Mesendoderm (in vitro differentiated cells): ENCODE results near the gene CUX1.

Source experiments
- DNase-seq: peaks from one replicate; pipeline ENCODE4 v3.0.0; 2013
- H2AK5ac ChIP-seq: 2 replicates; pipeline ENCODE4 v1.6.1; 2013; ENCODE audit warnings: low read length, inconsistent platforms
- H2BK120ac ChIP-seq: 2 replicates; pipeline ENCODE4 v1.6.1; 2013; ENCODE audit warnings: low read depth, mild to moderate bottlenecking, low read length, moderate library complexity, mixed read lengths
- H2BK15ac ChIP-seq: replicated peaks from 2 replicates; pipeline ENCODE4 v1.6.1; 2013; ENCODE audit warnings: low read depth, mild to moderate bottlenecking, moderate library complexity
- H2BK5ac ChIP-seq: 2 replicates; pipeline ENCODE4 v1.6.1; 2013; ENCODE audit warnings: low read length, inconsistent platforms
- H3K18ac ChIP-seq: 2 replicates; pipeline ENCODE4 v1.6.1; 2013; ENCODE audit warnings: mild to moderate bottlenecking, low read length, mixed read lengths
- H3K23ac ChIP-seq: one replicate; pipeline ENCODE4 v1.6.1; 2013; ENCODE audit warnings: low read length
- H3K27ac ChIP-seq: 2 replicates; pipeline ENCODE4 v1.5.1; 2013; ENCODE audit warnings: low read depth, mild to moderate bottlenecking, inconsistent platforms, low read length, moderate library complexity
- H3K27me3 ChIP-seq: 2 replicates; pipeline ENCODE4 v1.6.1; 2013; ENCODE audit warnings: low read length, control low read depth, mild to moderate bottlenecking, inconsistent platforms; ENCODE audit not compliant: insufficient read depth, poor library complexity
- H3K36me3 ChIP-seq: 2 replicates; pipeline ENCODE4 v1.6.1; 2013; ENCODE audit warnings: low read length, inconsistent platforms; ENCODE audit not compliant: control insufficient read depth, insufficient read depth
- H3K4ac ChIP-seq: one replicate; pipeline ENCODE4 v1.6.1; 2013; ENCODE audit warnings: low read depth, mild to moderate bottlenecking, low read length, moderate library complexity
- H3K4me1 ChIP-seq: 2 replicates; pipeline ENCODE4 v1.6.1; 2013; ENCODE audit warnings: low read depth, low read length, inconsistent platforms; ENCODE audit not compliant: control insufficient read depth
- H3K4me2 ChIP-seq: 2 replicates; pipeline ENCODE4 v1.6.1; 2013; ENCODE audit warnings: low read length
- H3K4me3 ChIP-seq: 2 replicates; pipeline ENCODE4 v1.5.1; 2013; ENCODE audit warnings: mild to moderate bottlenecking, low read length
- H3K56ac ChIP-seq: one replicate; pipeline ENCODE4 v1.6.1; 2013; ENCODE audit warnings: low read length
- H3K79me1 ChIP-seq: 2 replicates; pipeline ENCODE4 v1.6.1; 2013; ENCODE audit warnings: low read length, inconsistent platforms
- H3K79me2 ChIP-seq: 2 replicates; pipeline ENCODE4 v1.6.1; 2013; ENCODE audit warnings: mild to moderate bottlenecking, low read length; ENCODE audit not compliant: control insufficient read depth, insufficient read depth
- H3K9ac ChIP-seq: 2 replicates; pipeline ENCODE4 v1.6.1; 2013; ENCODE audit warnings: low read length, inconsistent platforms
- H4K5ac ChIP-seq: one replicate; pipeline ENCODE4 v1.6.1; 2013; ENCODE audit warnings: low read length
- H4K8ac ChIP-seq: one replicate; pipeline ENCODE4 v1.6.1; 2013; ENCODE audit warnings: low read depth, mild to moderate bottlenecking, control low read depth, low read length, moderate library complexity
- whole genome bisulfite sequencing: extraction: QIAGEN DNeasy Blood & Tissue Kit; methylation state at CpG from one replicate; pipeline ENCODE4 v1.1.7; 2013; ENCODE audit warnings: low lambda C conversion rate, missing lambda C conversion rate; ENCODE audit not compliant: insufficient coverage; ENCODE audit errors: extremely low coverage; 5-methylcytosine and 5-hydroxymethylcytosine counted together

CUX1 gene

DNA sequence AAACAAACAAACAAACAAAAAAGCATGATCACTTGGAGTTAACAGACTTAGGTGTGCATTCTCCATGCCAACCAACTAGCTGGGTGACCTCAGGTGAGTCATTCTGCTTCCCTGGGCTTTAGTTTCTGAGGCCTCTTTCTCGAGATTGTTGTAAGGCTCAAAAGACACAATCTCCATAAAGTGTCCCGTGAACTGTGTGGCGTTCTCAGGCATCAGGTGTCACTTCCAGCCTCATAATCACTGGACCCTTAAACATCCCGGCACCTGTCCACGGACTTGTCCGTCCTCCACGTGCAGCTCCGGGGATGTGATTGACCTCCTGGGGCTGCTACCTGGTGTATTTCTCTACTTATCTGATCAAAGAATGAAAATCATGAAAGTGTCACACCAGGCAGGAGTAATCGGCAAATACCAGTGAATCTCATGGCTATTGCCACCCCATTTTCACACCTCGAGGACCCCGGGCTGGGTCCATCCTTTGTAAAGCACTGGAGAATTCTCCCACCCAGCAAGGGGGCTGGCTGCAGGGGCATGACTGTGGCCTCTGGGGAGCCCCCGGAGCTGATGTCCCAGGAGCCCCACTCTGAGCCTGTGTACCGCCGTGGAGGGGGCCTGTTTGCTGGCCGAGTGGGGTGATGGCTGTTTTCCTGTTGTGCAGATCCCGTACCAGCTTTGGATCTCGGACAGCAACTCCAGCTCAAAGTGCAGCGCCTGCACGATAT, 279.4 kb downstream of the CUX1 start:
- WGBS = no CpG with 5 or more reads among the region's 19 CpGs
- no peak overlapping the region for H3K4me2 ChIP-seq
- H3K4ac ChIP-seq = no peak overlapping the region
- no peak overlapping the region for H3K9ac ChIP-seq
- no peak overlapping the region for H3K23ac ChIP-seq
- peaks cover 5% of the 10 kb centered on the region for H3K79me1 ChIP-seq
- no peak overlapping the region for H3K56ac ChIP-seq
- no peaks in the 10 kb centered on the region for H3K27me3 ChIP-seq
- no peak overlapping the region for H4K5ac ChIP-seq
- no peak for DNase-seq
- H3K36me3 ChIP-seq = no peaks in the 10 kb centered on the region
- H3K4me3 ChIP-seq = no peak overlapping the region
- no peak overlapping the region for H2BK5ac ChIP-seq
- no peak overlapping the region for H3K27ac ChIP-seq
- H2BK15ac ChIP-seq = no peak overlapping the region
- H3K18ac ChIP-seq = no peak overlapping the region
- H2BK120ac ChIP-seq = no peak overlapping the region
- H3K4me1 ChIP-seq = no peaks in the 10 kb centered on the region
- H2AK5ac ChIP-seq = no peak overlapping the region
- no peaks in the 10 kb centered on the region for H3K79me2 ChIP-seq
- no peak overlapping the region for H4K8ac ChIP-seq

DNA sequence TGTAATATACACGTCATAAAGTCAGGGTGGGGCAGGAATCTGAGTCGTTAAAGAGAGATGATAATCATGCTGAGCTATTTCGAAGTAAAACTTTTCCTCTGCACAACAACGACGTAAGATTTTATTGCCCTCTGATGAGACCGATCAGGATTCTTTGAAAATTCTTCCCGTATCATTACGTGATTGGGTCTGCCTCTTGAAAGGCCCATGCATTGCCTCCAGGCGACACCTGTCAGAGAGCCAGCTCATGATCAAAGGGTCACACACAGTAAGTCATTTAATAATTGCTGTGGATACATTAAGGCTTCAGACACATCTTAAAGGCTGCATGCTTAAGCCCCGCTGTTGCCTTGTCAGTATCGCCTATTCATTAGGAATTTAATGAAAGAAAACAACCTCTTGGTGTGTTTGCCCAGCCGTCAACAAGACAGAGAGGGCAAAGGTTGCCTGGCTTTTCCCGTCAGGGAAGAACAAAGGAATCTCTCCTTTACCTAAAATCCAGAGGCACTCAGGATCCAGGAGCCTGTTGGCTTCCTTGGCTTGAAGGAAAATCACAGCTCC, 280.3 kb downstream of the CUX1 start:
- no CpG with 5 or more reads among the region's 13 CpGs for WGBS
- no peak overlapping the region for H3K4ac ChIP-seq
- DNase-seq = no peak

DNA sequence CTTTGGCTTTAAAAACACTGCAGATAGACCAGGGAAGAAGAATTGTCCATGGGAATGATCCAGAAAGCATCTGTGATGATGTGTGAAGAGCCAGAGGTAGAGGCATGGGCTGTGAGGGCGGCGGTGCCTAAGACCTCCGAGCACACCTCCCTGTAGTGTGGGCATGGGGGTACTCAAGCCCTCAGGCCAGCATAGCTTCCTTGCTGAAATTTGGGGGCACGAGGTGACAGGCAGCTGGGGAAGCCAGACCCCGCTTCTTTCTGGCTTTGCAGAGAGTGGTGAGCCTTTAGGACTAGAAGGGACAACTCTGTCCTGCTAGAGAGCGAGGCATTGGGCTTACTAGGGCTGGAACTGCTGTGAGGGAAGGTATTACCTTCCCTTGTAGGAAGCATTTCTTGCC, 281.6 kb downstream of the CUX1 start:
- H2AK5ac ChIP-seq = no peak overlapping the region
- no peak overlapping the region for H3K27ac ChIP-seq
- H3K4ac ChIP-seq = no peak overlapping the region
- H3K79me2 ChIP-seq = no peaks in the 10 kb centered on the region
- no peak overlapping the region for H3K23ac ChIP-seq
- H3K27me3 ChIP-seq = no peaks in the 10 kb centered on the region
- DNase-seq = no peak
- peaks cover 5% of the 10 kb centered on the region for H3K79me1 ChIP-seq
- no peak overlapping the region for H4K8ac ChIP-seq
- H3K4me2 ChIP-seq = no peak overlapping the region
- H2BK120ac ChIP-seq = no peak overlapping the region
- H2BK5ac ChIP-seq = no peak overlapping the region
- H3K56ac ChIP-seq = no peak overlapping the region
- no peak overlapping the region for H3K9ac ChIP-seq
- H3K4me3 ChIP-seq = no peak overlapping the region
- H3K36me3 ChIP-seq = peaks cover 3% of the 10 kb centered on the region
- H3K4me1 ChIP-seq = no peaks in the 10 kb centered on the region
- H2BK15ac ChIP-seq = no peak overlapping the region
- no peak overlapping the region for H3K18ac ChIP-seq
- WGBS = no CpG with 5 or more reads among the region's 6 CpGs
- no peak overlapping the region for H4K5ac ChIP-seq

More for the DNA sequence above, 280.3 kb downstream of the CUX1 start:
- Histone ChIP-seq H3K27ac (no peak overlapping the region), H3K23ac (no peak overlapping the region), H3K4me3 (no peak overlapping the region), H3K79me1 (peaks cover 5% of the 10 kb centered on the region), H3K4me1 (no peaks in the 10 kb centered on the region), H3K18ac (no peak overlapping the region), H3K79me2 (no peaks in the 10 kb centered on the region), H3K4me2 (no peak overlapping the region), H2BK120ac (no peak overlapping the region), H2AK5ac (no peak overlapping the region), H2BK15ac (no peak overlapping the region), H2BK5ac (no peak overlapping the region), H4K5ac (no peak overlapping the region), H3K27me3 (no peaks in the 10 kb centered on the region), H3K36me3 (no peaks in the 10 kb centered on the region), H3K56ac (no peak overlapping the region), H4K8ac (no peak overlapping the region), H3K9ac (no peak overlapping the region)

DNA sequence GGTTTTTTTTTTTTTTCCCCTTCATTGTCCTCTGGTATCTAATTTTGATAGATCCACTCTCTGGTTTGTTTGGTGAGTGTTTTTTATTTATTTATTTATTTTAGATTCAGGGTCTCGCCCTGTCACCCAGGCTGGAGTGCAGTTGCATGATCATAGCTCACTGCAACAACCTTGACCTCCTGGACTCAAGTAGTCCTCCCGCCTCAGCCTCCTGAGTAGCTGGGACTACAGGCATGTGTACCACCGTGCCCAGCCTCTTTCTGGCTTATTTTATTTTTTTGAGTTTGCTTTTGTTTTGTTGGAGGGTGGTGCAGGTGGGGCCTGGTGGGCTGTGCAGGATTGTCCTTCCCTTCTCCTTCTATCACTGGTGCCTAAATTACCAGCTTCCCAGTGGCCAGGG, 282.0 kb downstream of the CUX1 start:
- no peak overlapping the region for H3K4ac ChIP-seq
- no peak overlapping the region for H3K4me2 ChIP-seq
- H3K4me3 ChIP-seq = no peak overlapping the region
- no peak overlapping the region for H3K56ac ChIP-seq
- H4K5ac ChIP-seq = no peak overlapping the region
- no peak overlapping the region for H3K18ac ChIP-seq
- peaks cover 5% of the 10 kb centered on the region for H3K79me1 ChIP-seq
- no peaks in the 10 kb centered on the region for H3K27me3 ChIP-seq
- H3K9ac ChIP-seq = no peak overlapping the region
- peaks cover 5% of the 10 kb centered on the region for H3K36me3 ChIP-seq
- no peak overlapping the region for H2BK15ac ChIP-seq
- H2BK5ac ChIP-seq = no peak overlapping the region
- no peak for DNase-seq
- H2BK120ac ChIP-seq = no peak overlapping the region
- H3K27ac ChIP-seq = no peak overlapping the region
- no CpG with 5 or more reads among the region's 3 CpGs for WGBS
- no peak overlapping the region for H2AK5ac ChIP-seq
- H3K4me1 ChIP-seq = no peaks in the 10 kb centered on the region
- no peaks in the 10 kb centered on the region for H3K79me2 ChIP-seq
- no peak overlapping the region for H4K8ac ChIP-seq
- H3K23ac ChIP-seq = no peak overlapping the region

DNA sequence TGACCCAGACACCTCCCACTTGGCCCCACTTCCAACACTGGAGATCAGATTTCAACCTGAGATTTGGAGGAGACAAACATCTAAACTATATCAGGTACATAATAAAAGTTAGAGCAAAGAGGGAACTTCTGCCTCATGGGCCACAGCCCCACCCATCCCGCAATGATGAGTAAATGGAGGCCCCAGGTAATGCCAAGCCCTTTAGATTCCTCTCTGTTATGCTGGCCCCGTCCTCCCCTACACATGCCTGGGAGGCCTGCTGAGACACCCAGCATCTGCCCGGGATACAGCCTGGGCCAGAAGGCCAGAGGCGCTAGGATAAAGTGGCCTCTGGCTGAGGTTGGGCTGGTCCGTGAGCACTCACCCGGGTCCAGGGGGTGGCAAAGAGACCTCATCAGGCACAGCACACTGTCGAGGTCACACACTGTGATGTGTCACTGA, 283.7 kb downstream of the CUX1 start:
- no peak overlapping the region for H3K4me3 ChIP-seq
- H3K79me2 ChIP-seq = no peaks in the 10 kb centered on the region
- H3K27ac ChIP-seq = no peak overlapping the region
- no peak overlapping the region for H2BK15ac ChIP-seq
- no peak overlapping the region for H4K5ac ChIP-seq
- no peaks in the 10 kb centered on the region for H3K4me1 ChIP-seq
- H2BK120ac ChIP-seq = no peak overlapping the region
- no peaks in the 10 kb centered on the region for H3K79me1 ChIP-seq
- H3K23ac ChIP-seq = no peak overlapping the region
- no peak overlapping the region for H2BK5ac ChIP-seq
- H4K8ac ChIP-seq = no peak overlapping the region
- DNase-seq = no peak
- H3K18ac ChIP-seq = no peak overlapping the region
- no peak overlapping the region for H2AK5ac ChIP-seq
- H3K27me3 ChIP-seq = no peaks in the 10 kb centered on the region
- no peak overlapping the region for H3K9ac ChIP-seq
- H3K4ac ChIP-seq = no peak overlapping the region
- H3K56ac ChIP-seq = no peak overlapping the region
- WGBS = no CpG with 5 or more reads among the region's 7 CpGs
- H3K36me3 ChIP-seq = peaks cover 7% of the 10 kb centered on the region
- H3K4me2 ChIP-seq = no peak overlapping the region

DNA sequence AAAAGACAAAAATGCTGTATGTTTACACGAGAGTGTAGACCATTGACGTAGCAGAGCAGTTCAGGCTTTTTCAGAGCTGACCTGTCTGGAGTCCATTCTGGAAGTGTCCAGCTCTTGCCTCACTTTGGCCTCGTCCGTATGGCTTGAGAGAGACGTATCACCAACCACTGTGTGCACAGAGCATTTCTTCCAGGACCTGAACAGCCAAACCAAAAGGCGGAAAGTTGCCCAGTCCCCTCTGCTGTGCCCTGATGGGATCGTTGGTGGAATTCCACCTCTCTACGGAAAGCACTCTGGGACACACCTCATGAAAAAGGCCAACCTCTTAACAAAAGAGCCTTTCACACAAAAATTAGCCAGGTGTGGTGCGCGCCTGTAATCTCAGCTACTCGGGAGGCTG, 284.5 kb downstream of the CUX1 start:
- no peak overlapping the region for H3K27ac ChIP-seq
- H2AK5ac ChIP-seq = no peak overlapping the region
- H3K36me3 ChIP-seq = peaks cover 8% of the 10 kb centered on the region
- H2BK15ac ChIP-seq = no peak overlapping the region
- no peak overlapping the region for H2BK120ac ChIP-seq
- H3K23ac ChIP-seq = no peak overlapping the region
- no peak overlapping the region for H3K56ac ChIP-seq
- no peak overlapping the region for H4K5ac ChIP-seq
- DNase-seq = no peak
- no peak overlapping the region for H3K18ac ChIP-seq
- H3K79me1 ChIP-seq = no peaks in the 10 kb centered on the region
- no peak overlapping the region for H3K4ac ChIP-seq
- H3K9ac ChIP-seq = no peak overlapping the region
- H3K4me2 ChIP-seq = no peak overlapping the region
- H3K27me3 ChIP-seq = no peaks in the 10 kb centered on the region
- no peaks in the 10 kb centered on the region for H3K4me1 ChIP-seq
- no peak overlapping the region for H4K8ac ChIP-seq
- no CpG with 5 or more reads among the region's 11 CpGs for WGBS
- no peak overlapping the region for H3K4me3 ChIP-seq
- no peak overlapping the region for H2BK5ac ChIP-seq
- no peaks in the 10 kb centered on the region for H3K79me2 ChIP-seq
